Lung (tissue), 12 donors: ENCODE data around the gene PLPPR3. TPM values are rescaled to one million over a fixed set of nuclear protein-coding genes. Genes with fewer than 3 reads are reported as not detected.
"Not testable (repeated sequence)": the region's sequence is repeated elsewhere in the genome, so short reads cannot be mapped to it uniquely, and the experiment has no call there.

Experiments
- ATAC-seq: fragments of 200-7000 bp; cut with Tn5 transposase; one replicate; pipeline ENCODE4 v1.9.1; 2020; ENCODE audit warnings: moderate number of reproducible peaks; ENCODE audit not compliant: insufficient read depth, low FRiP score
- DNase-seq, 3 donors: peaks; one replicate each; pipeline ENCODE4 v3.0.0-alpha.2; 2013 to 2017
- H3K27ac ChIP-seq, 2 donors: one replicate each; pipeline ENCODE4 v1.5.1; 2013; ENCODE audit warnings: mild to moderate bottlenecking in 2 of 2, moderate library complexity in 2 of 2, control low read depth in 1 of 2, inconsistent platforms in 1 of 2, low read depth in 1 of 2, low read length in 1 of 2
- H3K27me3 ChIP-seq, 3 donors: one replicate each; pipeline ENCODE4 v1.5.1; 2013; ENCODE audit warnings: low read length in 2 of 3; ENCODE audit not compliant: control insufficient read depth in 3 of 3, insufficient read depth in 3 of 3
- H3K36me3 ChIP-seq, 4 donors: one replicate each; pipeline ENCODE4 v1.5.1; 2013; ENCODE audit warnings: low read length in 4 of 4, mild to moderate bottlenecking in 1 of 4, moderate library complexity in 1 of 4; ENCODE audit not compliant: control insufficient read depth in 4 of 4, insufficient read depth in 4 of 4
- H3K4me1 ChIP-seq, 5 donors: one replicate each; pipeline ENCODE4 v1.5.1; 2013; ENCODE audit warnings: low read length in 5 of 5, mild to moderate bottlenecking in 2 of 5, moderate library complexity in 1 of 5; ENCODE audit not compliant: control insufficient read depth in 5 of 5, insufficient read depth in 5 of 5
- H3K4me3 ChIP-seq: one replicate; pipeline ENCODE4 v1.5.1; 2013; ENCODE audit warnings: mild to moderate bottlenecking, control low read depth, moderate library complexity
- H3K9ac ChIP-seq, 2 donors: one replicate each; pipeline ENCODE4 v1.5.1; 2013; ENCODE audit warnings: low read length in 2 of 2, control low read depth in 1 of 2; ENCODE audit not compliant: insufficient read depth in 1 of 2
- H3K9me3 ChIP-seq, 4 donors: one replicate each; pipeline ENCODE4 v1.5.1; 2013; ENCODE audit warnings: low read length in 3 of 4, mild to moderate bottlenecking in 1 of 4, moderate library complexity in 1 of 4; ENCODE audit not compliant: control insufficient read depth in 4 of 4, insufficient read depth in 3 of 4
- WGBS, 2 donors: extraction: QIAGEN DNeasy Blood & Tissue Kit; methylation state at CpG; one replicate each; pipeline ENCODE4 v1.1.7; 2013; 5-methylcytosine and 5-hydroxymethylcytosine counted together
- polyA plus RNA-seq, 2 donors: library from polyadenylated mRNA; stranded (reverse); fragments of 200-250 nt; gene quantifications; one replicate each; pipeline ENCODE4 v1.2.1, GENCODE V29; 2013
- total RNA-seq, 2 donors: library from RNA; depleted of rRNA in 1 of 2; stranded (reverse); fragments of >200 nt in 1 of 2; gene quantifications; one replicate each; pipeline ENCODE4 v1.2.1, GENCODE V29; 2014 to 2021
- TF ChIP-seq, protein P1 (sequence below): IDR thresholded peaks from 2 replicates; pipeline ENCODE4 v1.5.1; 2012; ENCODE audit warnings: mild to moderate bottlenecking; ENCODE audit errors: control extremely low read depth, extremely low read depth
- donor health status: control.
- donor health status: control.
- donor health status: Bipolar disorder and iron deficiency.
- donor health status: healthy.
- donor health status: DM: yes; HTN: yes; CAD: no.

PLPPR3 gene
- total and polyA plus RNA-seq, 4 donors: 0.91 to 14.1 (median 6.1) TPM

DNA sequence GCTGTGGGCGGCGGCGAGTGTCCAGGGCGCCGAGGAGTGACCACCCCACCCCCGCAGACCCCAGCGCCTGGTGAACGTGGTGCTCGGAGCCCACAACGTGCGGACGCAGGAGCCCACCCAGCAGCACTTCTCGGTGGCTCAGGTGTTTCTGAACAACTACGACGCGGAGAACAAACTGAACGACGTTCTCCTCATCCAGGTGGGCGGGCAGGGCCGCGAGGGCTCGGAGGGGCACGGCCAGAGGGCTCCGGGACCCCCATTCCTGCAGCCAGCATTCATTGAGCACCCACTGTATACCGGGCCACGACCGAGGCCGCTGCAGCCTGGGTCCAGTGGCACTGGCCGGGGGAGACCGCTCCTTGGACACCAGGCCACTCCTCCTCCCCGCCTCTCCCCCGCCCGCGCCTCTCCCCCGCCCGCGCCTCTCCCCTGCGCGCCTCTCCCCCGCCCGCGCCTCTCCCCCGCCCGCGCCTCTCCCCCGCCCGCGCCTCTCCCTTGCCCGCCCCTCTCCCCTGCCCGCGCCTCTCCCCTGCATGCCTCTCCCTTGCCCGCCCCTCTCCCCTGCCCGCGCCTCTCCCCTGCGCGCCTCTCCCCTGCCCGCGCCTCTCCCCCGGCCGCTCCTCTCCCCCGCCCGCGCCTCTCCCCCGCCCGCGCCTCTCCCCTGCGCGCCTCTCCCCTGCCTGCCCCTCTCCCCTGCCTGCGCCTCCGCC is 22.2 kb upstream of the PLPPR3 start:
- Histone ChIP-seq H3K9me3 (no peaks in the 10 kb centered on the region), H3K36me3 (no peaks in the 10 kb centered on the region), H3K4me1 (peaks cover 0 to 10% (median 0%) of the 10 kb centered on the region in 5 donors), H3K9ac (no peak overlapping the region), H3K4me3 (no peak overlapping the region), H3K27ac (no peak overlapping the region), H3K27me3 (peaks cover 0 to 17% (median 6%) of the 10 kb centered on the region in 3 donors)
- ATAC-seq: no peak
- DNase-seq: no peak
- 9 to 13% methylated on average over 35 to 62 of the region's 70 CpGs for WGBS, 2 donors
- TF ChIP-seq, protein P1, sequence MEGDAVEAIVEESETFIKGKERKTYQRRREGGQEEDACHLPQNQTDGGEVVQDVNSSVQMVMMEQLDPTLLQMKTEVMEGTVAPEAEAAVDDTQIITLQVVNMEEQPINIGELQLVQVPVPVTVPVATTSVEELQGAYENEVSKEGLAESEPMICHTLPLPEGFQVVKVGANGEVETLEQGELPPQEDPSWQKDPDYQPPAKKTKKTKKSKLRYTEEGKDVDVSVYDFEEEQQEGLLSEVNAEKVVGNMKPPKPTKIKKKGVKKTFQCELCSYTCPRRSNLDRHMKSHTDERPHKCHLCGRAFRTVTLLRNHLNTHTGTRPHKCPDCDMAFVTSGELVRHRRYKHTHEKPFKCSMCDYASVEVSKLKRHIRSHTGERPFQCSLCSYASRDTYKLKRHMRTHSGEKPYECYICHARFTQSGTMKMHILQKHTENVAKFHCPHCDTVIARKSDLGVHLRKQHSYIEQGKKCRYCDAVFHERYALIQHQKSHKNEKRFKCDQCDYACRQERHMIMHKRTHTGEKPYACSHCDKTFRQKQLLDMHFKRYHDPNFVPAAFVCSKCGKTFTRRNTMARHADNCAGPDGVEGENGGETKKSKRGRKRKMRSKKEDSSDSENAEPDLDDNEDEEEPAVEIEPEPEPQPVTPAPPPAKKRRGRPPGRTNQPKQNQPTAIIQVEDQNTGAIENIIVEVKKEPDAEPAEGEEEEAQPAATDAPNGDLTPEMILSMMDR: no peak

DNA sequence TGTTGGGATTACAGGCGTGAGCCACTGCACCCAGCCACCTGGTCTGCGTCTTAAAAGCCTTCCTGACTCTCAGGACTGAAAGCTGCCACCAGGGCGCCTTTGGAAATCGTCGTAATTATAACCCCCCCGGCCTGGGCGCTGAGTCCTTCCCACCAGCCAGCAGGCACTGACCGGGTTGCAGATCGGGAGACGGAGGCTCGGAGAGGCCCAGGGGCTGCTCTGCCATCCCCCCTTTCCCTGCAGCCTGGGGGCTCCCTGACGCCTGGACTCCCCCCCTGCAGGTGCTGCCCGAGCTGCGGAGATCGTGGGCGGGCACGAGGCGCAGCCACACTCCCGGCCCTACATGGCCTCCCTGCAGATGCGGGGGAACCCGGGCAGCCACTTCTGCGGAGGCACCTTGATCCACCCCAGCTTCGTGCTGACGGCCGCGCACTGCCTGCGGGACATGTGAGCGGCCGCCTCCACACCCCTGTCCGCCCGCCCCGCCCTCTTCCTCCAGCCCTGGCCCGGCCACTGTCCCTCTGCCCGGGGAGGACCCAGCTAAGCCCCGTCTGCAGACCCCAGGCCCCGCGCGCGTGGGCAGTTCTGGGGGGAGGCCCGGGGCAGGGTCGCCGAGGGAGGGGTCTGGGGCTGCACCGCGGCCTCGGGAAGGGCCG is 21.6 kb upstream of the PLPPR3 start:
- no peak overlapping the region for H3K4me3 ChIP-seq
- H3K9me3 ChIP-seq: no peaks in the 10 kb centered on the region
- DNase-seq (no peak), ATAC-seq (no peak)
- no peak overlapping the region for H3K27ac ChIP-seq
- TF ChIP-seq, protein P1: no peak
- 3% methylated on average over 39 to 46 of the region's 46 CpGs for WGBS, 2 donors
- peaks cover 0 to 14% (median 6%) of the 10 kb centered on the region in 3 donors for H3K27me3 ChIP-seq
- H3K4me1 ChIP-seq: peaks cover 0 to 10% (median 0%) of the 10 kb centered on the region in 5 donors
- H3K9ac ChIP-seq: no peak overlapping the region
- no peaks in the 10 kb centered on the region for H3K36me3 ChIP-seq

DNA sequence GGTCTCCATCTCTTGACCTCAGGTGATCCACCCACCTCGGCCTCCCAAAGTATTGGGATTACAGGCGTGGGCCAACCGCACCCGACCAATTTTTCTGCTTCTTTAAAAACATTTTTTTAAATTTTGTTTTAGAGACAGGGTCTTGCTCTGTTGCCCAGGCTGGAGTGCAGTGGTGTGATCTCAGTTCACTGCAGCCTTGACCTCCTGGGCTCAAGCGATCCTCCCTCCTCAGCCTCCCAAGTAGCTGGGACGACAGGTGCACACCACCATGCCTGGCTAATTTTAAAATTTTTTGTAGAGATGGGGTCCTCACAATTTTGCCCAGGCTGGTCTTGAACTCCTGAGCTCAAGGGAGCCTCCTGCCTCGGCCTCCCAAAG is 21.0 kb upstream of the PLPPR3 start:
- 62 to 77% methylated on average over 7 of the region's 7 CpGs for WGBS, 2 donors

DNA sequence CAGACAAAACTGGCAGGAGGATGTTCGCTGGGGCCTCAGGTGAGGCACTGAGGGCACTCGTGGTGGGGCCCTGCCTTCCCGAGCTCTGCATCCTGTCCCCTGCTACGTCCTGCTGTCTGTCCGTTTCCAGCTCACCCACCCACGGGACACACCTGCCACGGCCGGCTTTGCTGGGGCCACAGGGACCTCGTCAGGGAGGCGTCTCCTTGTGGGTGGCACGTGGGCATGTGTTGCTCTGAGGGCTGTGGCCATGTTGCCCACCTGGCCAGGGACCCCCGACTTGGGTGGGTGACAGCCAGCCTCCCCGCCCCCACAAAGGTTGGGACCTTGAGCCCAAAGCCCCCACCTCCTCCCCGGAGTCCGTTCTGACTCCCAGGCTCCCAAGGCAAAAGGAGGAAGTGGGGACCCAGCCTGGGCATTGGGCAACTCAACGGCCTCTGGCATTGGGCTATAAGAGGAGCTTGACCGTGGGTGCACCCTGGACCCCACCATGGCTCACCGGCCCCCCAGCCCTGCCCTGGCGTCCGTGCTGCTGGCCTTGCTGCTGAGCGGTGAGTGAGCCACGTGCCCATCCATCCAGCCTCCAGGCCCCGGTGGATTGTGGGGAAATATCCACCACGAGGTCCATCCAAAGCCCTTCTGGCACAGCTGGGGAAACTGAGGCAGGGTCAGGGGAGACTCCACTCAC is 18.9 kb upstream of the PLPPR3 start, which contains the start of gene PRTN3:
Gene PRTN3 (plus strand): TSS at position 481 of the 688 bp plus-strand sequence. CDS start 10 bp downstream, at position 491.
- Histone ChIP-seq H3K27me3 (peaks cover 0 to 10% (median 8%) of the 10 kb centered on the region in 3 donors), H3K36me3 (no peaks in the 10 kb centered on the region), H3K9ac (no peak within 1 kb of the TSS), H3K9me3 (no peaks in the 10 kb centered on the region), H3K4me1 (peaks cover 0 to 6% (median 0%) of the 10 kb centered on the region in 5 donors), H3K4me3 (no peak within 1 kb of the TSS), H3K27ac (no peak within 1 kb of the TSS)
- TF ChIP-seq, protein P1: no peak
- 33 to 57% methylated on average over 23 to 24 of the region's 24 CpGs for WGBS, 2 donors
- ATAC-seq: no peak
- DNase-seq: no peak

More for the DNA sequence above, 21.0 kb upstream of the PLPPR3 start:
- H3K27me3 ChIP-seq: peaks cover 0 to 12% (median 6%) of the 10 kb centered on the region in 3 donors
- H3K4me3 ChIP-seq, H3K9me3 ChIP-seq, H3K4me1 ChIP-seq, H3K27ac ChIP-seq, DNase-seq, ATAC-seq, H3K9ac ChIP-seq, H3K36me3 ChIP-seq: not testable (repeated sequence)
